Measurements from ENCODE around the gene KPNA6. TPM values are rescaled to one million over a fixed set of nuclear protein-coding genes. Genes with fewer than 3 reads are reported as not detected.

The KPNA6 gene
- total and polyA plus RNA-seq, 9 of the 15 experiments (the other 6 are each of a cell fraction or from before 2014, with no cell fraction given), result 20.1 to 54.6 (median 32.2) TPM

DNA sequence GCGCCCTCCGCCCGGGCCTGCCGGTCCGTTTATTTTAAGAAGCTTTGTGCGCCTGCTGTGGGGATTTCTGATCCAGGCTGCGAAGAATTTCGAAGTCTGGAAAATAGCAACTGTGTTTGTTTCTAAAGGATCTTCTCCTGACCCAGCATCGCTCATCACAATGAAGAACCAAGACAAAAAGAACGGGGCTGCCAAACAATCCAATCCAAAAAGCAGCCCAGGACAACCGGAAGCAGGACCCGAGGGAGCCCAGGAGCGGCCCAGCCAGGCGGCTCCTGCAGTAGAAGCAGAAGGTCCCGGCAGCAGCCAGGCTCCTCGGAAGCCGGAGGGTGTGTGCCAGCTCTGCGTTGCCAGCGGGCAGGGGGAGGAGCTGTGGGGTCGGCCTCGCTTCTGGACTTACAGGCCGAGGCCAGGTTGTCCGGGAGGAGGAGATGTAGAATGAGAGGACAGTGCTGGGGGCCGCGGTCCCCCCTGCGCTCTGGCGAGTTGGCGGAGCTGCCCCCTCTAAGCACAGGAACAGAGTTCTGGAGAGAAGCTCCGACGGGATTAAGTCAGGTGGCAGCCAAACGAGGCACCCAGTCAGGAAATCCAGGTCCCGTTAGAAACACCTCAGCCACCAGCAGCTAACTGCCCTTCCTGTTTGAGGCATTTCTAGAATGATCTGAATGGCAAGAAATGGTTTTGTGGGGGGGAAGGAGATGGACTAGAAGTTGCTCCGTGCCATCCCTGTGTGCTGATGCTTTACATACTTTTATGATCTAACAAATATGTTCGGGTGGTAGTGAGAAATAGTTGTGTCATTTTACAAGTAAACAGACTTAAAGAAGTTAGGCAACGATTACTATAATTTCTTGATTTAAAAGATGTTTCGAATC, 72.6 kb downstream of the KPNA6 start (continued):
- TF ChIP-seq, protein P1, sequence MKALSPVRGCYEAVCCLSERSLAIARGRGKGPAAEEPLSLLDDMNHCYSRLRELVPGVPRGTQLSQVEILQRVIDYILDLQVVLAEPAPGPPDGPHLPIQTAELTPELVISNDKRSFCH (CRISPR knock-in tag; IDR thresholded peaks at IDR 0.05), result no peak
- TF ChIP-seq, protein P1 (tag; IDR thresholded peaks at IDR 0.05), result peak; percentile 56; the same call in 1 of the 2 replicates
- TF ChIP-seq SAFB (IDR thresholded peaks at IDR 0.05; ENCODE audit: borderline replicate concordance, low read depth, low read length) (no peak), RHOXF2B (CRISPR knock-in tag; conservative IDR thresholded peaks at IDR 0.05) (no peak), CBX3 (IDR thresholded peaks at IDR 0.05; ENCODE audit: borderline replicate concordance in 1 of 2, low read length in 2 of 2) (no peak), BACH1 (tag; IDR thresholded peaks at IDR 0.05) (no peak), ZNF584 (CRISPR knock-in tag; IDR thresholded peaks at IDR 0.05; ENCODE audit: low read depth) (no peak)
- TF ChIP-seq, protein P2, sequence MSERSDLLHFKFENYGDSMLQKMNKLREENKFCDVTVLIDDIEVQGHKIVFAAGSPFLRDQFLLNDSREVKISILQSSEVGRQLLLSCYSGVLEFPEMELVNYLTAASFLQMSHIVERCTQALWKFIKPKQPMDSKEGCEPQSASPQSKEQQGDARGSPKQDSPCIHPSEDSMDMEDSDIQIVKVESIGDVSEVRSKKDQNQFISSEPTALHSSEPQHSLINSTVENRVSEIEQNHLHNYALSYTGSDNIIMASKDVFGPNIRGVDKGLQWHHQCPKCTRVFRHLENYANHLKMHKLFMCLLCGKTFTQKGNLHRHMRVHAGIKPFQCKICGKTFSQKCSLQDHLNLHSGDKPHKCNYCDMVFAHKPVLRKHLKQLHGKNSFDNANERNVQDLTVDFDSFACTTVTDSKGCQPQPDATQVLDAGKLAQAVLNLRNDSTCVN (CRISPR knock-in tag; IDR thresholded peaks at IDR 0.05), result no peak
- TF ChIP-seq, protein P3, sequence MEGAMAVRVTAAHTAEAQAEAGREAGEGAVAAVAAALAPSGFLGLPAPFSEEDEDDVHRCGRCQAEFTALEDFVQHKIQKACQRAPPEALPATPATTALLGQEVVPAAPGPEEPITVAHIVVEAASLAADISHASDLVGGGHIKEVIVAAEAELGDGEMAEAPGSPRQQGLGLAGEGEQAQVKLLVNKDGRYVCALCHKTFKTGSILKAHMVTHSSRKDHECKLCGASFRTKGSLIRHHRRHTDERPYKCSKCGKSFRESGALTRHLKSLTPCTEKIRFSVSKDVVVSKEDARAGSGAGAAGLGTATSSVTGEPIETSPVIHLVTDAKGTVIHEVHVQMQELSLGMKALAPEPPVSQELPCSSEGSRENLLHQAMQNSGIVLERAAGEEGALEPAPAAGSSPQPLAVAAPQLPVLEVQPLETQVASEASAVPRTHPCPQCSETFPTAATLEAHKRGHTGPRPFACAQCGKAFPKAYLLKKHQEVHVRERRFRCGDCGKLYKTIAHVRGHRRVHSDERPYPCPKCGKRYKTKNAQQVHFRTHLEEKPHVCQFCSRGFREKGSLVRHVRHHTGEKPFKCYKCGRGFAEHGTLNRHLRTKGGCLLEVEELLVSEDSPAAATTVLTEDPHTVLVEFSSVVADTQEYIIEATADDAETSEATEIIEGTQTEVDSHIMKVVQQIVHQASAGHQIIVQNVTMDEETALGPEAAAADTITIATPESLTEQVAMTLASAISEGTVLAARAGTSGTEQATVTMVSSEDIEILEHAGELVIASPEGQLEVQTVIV (CRISPR knock-in tag; IDR thresholded peaks at IDR 0.05; ENCODE audit: borderline replicate concordance), result no peak
- TF ChIP-seq, protein P4, sequence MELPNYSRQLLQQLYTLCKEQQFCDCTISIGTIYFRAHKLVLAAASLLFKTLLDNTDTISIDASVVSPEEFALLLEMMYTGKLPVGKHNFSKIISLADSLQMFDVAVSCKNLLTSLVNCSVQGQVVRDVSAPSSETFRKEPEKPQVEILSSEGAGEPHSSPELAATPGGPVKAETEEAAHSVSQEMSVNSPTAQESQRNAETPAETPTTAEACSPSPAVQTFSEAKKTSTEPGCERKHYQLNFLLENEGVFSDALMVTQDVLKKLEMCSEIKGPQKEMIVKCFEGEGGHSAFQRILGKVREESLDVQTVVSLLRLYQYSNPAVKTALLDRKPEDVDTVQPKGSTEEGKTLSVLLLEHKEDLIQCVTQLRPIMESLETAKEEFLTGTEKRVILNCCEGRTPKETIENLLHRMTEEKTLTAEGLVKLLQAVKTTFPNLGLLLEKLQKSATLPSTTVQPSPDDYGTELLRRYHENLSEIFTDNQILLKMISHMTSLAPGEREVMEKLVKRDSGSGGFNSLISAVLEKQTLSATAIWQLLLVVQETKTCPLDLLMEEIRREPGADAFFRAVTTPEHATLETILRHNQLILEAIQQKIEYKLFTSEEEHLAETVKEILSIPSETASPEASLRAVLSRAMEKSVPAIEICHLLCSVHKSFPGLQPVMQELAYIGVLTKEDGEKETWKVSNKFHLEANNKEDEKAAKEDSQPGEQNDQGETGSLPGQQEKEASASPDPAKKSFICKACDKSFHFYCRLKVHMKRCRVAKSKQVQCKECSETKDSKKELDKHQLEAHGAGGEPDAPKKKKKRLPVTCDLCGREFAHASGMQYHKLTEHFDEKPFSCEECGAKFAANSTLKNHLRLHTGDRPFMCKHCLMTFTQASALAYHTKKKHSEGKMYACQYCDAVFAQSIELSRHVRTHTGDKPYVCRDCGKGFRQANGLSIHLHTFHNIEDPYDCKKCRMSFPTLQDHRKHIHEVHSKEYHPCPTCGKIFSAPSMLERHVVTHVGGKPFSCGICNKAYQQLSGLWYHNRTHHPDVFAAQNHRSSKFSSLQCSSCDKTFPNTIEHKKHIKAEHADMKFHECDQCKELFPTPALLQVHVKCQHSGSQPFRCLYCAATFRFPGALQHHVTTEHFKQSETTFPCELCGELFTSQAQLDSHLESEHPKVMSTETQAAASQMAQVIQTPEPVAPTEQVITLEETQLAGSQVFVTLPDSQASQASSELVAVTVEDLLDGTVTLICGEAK (IDR thresholded peaks at IDR 0.05), result peak; percentile 4; the same call in 1 of the 2 replicates
- TF ChIP-seq, protein P4 (CRISPR knock-in tag; IDR thresholded peaks at IDR 0.05), result no peak
